DOHH2 (cell line): ENCODE data around the gene GBGT1.

Source experiments
- H3F3A ChIP-seq: fragments of 200-600 bp; sonication (generic), shearing (Covaris generic); 2 replicates; pipeline ENCODE4 v1.6.0; 2016; ENCODE audit warnings: antibody characterized with exemption, mild to moderate bottlenecking; ENCODE audit not compliant: control insufficient read depth, insufficient read depth
- H3K27ac ChIP-seq: fragments of 200-600 bp; sonication (generic); 2 replicates; pipeline ENCODE4 v1.5.1; 2014; ENCODE audit warnings: low read depth, mild to moderate bottlenecking, low read length, moderate library complexity
- H3K27me3 ChIP-seq: fragments of 200-600 bp; sonication (generic); 2 replicates; pipeline ENCODE4 v1.6.1; 2014; ENCODE audit warnings: mild to moderate bottlenecking, low read length, mixed read lengths; ENCODE audit not compliant: control insufficient read depth
- H3K36me3 ChIP-seq: fragments of 200-600 bp; sonication (generic); 2 replicates; pipeline ENCODE4 v1.6.1; 2014; ENCODE audit warnings: mild to moderate bottlenecking, low read length, moderate library complexity, mixed read lengths; ENCODE audit not compliant: control insufficient read depth
- H3K4me1 ChIP-seq: fragments of 200-600 bp; sonication (generic); 2 replicates; pipeline ENCODE4 v1.6.1; 2014; ENCODE audit warnings: mild to moderate bottlenecking, low read length, mixed read lengths; ENCODE audit not compliant: control insufficient read depth
- H3K4me2 ChIP-seq: fragments of 200-600 bp; sonication (generic); 2 replicates; pipeline ENCODE4 v1.6.0; 2014; ENCODE audit warnings: mild to moderate bottlenecking, low read length, moderate library complexity
- H3K4me3 ChIP-seq: fragments of 200-600 bp; sonication (generic); 2 replicates; pipeline ENCODE4 v1.5.1; 2014; ENCODE audit warnings: mild to moderate bottlenecking, low read length, mixed read lengths
- H3K79me2 ChIP-seq: fragments of 200-600 bp; sonication (generic); 2 replicates; pipeline ENCODE4 v1.6.1; 2014; ENCODE audit warnings: mild to moderate bottlenecking, low read length, mixed read lengths; ENCODE audit not compliant: control insufficient read depth
- H3K9me2 ChIP-seq: fragments of 200-600 bp; sonication (generic); replicated peaks from 2 replicates; pipeline ENCODE4 v1.6.1; 2014; ENCODE audit warnings: mild to moderate bottlenecking, low read length, mixed read lengths; ENCODE audit not compliant: control insufficient read depth
- H3K9me3 ChIP-seq: fragments of 200-600 bp; sonication (generic); 2 replicates; pipeline ENCODE4 v1.6.1; 2014; ENCODE audit warnings: antibody characterized with exemption, low read length, mixed read lengths; ENCODE audit not compliant: control insufficient read depth, insufficient read depth
- H4K20me1 ChIP-seq: fragments of 200-600 bp; sonication (generic); 2 replicates; pipeline ENCODE4 v1.6.0; 2014; ENCODE audit warnings: low read depth, mild to moderate bottlenecking, antibody characterized with exemption, low read length, moderate library complexity; ENCODE audit not compliant: control insufficient read depth, insufficient read depth
- EZH2phosphoT487 ChIP-seq: fragments of 200-600 bp; sonication (generic); IDR thresholded peaks from 2 replicates; pipeline ENCODE4 v1.6.1; 2017; ENCODE audit warnings: borderline replicate concordance, mild to moderate bottlenecking, antibody characterized with exemption, low read length, moderate library complexity, mixed read lengths
- TF ChIP-seq, protein P1 (sequence below): fragments of 200-600 bp; sonication (generic); IDR thresholded peaks from one replicate; pipeline ENCODE4 v1.5.1; 2014; ENCODE audit warnings: antibody characterized with exemption, mild to moderate bottlenecking, low read depth, low read length; ENCODE audit not compliant: poor library complexity, severe bottlenecking

Gene GBGT1

DNA sequence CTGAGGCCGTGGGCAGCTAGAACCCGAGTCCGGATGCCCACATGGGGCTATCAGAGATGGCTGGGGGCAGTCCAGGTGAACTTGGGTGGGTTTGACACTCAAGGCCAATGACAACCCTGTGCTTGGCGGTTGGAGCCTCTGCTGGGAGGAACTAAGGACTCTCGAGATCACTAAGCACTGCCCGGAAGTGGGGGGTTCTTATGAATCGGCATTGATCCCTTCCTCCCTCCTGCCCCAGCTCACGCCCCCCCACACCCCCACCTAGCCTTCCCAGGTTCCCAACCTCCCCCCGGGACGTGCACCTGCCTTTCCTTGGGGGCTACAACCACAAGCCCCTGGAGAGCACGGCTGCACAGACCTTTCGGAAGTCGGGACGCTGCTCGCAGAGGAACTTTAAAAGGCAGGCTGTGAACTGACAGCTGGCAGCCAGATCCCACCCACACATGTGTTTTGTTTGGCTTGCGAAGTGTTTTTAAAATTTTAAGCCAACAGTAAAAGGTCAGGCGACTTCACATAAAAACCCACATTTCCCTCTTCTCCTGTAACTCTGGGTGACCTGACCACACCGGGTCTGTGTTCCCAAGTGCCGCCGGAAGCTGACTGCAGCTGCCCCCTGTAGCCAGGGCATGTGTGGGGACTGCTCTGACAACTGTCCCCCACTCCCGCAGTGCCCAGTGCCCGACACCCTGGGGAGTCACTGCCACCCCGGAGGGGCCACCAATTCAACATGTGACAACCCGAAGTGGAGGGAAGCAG, 37.6 kb downstream of the GBGT1 start:
- peaks cover 25% of the 10 kb centered on the region for H3K4me1 ChIP-seq

DNA sequence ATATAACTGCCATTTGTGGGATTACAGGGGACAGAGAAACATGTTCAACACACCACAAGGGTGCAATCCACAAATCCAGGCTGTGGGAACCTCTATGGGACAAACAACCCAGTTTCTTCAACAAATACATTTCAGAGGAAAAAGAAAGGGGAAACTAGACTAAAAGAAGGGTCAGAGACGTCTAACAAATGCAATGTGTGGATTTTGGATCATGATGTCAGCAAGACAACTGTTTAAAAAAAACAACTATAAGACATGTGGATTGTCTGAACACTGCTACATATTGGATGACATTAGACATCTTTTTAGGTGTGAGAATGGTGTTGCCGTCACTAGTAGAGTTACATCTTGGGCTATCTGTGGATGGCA, 38.8 kb downstream of the GBGT1 start:
- Histone ChIP-seq H3F3A (peaks cover 7% of the 10 kb centered on the region; the same call in 1 of the 2 replicates), H3K9me3 (no peaks in the 10 kb centered on the region), H3K27me3 (no peaks in the 10 kb centered on the region), H3K4me2 (no peak overlapping the region), H3K36me3 (peaks cover 3% of the 10 kb centered on the region; the same call in 1 of the 2 replicates), H4K20me1 (peaks cover 22% of the 10 kb centered on the region), H3K4me3 (no peak overlapping the region), H3K4me1 (peaks cover 27% of the 10 kb centered on the region), H3K27ac (no peak overlapping the region), H3K9me2 (no peaks in the 10 kb centered on the region), H3K79me2 (peaks cover 36% of the 10 kb centered on the region)
- no peak for TF ChIP-seq EZH2phosphoT487
- TF ChIP-seq, protein P1, sequence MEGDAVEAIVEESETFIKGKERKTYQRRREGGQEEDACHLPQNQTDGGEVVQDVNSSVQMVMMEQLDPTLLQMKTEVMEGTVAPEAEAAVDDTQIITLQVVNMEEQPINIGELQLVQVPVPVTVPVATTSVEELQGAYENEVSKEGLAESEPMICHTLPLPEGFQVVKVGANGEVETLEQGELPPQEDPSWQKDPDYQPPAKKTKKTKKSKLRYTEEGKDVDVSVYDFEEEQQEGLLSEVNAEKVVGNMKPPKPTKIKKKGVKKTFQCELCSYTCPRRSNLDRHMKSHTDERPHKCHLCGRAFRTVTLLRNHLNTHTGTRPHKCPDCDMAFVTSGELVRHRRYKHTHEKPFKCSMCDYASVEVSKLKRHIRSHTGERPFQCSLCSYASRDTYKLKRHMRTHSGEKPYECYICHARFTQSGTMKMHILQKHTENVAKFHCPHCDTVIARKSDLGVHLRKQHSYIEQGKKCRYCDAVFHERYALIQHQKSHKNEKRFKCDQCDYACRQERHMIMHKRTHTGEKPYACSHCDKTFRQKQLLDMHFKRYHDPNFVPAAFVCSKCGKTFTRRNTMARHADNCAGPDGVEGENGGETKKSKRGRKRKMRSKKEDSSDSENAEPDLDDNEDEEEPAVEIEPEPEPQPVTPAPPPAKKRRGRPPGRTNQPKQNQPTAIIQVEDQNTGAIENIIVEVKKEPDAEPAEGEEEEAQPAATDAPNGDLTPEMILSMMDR = no peak

More for the DNA sequence above, 37.6 kb downstream of the GBGT1 start:
- Histone ChIP-seq H3K79me2 (peaks cover 38% of the 10 kb centered on the region), H4K20me1 (peaks cover 15% of the 10 kb centered on the region), H3K27ac (no peak overlapping the region), H3K27me3 (no peaks in the 10 kb centered on the region), H3K36me3 (peaks cover 3% of the 10 kb centered on the region; the same call in 1 of the 2 replicates), H3K4me3 (no peak overlapping the region), H3K9me2 (no peaks in the 10 kb centered on the region), H3F3A (peaks cover 7% of the 10 kb centered on the region; the same call in 1 of the 2 replicates), H3K4me2 (no peak overlapping the region), H3K9me3 (no peaks in the 10 kb centered on the region)
- no peak for TF ChIP-seq EZH2phosphoT487
- TF ChIP-seq, protein P1 = no peak

DNA sequence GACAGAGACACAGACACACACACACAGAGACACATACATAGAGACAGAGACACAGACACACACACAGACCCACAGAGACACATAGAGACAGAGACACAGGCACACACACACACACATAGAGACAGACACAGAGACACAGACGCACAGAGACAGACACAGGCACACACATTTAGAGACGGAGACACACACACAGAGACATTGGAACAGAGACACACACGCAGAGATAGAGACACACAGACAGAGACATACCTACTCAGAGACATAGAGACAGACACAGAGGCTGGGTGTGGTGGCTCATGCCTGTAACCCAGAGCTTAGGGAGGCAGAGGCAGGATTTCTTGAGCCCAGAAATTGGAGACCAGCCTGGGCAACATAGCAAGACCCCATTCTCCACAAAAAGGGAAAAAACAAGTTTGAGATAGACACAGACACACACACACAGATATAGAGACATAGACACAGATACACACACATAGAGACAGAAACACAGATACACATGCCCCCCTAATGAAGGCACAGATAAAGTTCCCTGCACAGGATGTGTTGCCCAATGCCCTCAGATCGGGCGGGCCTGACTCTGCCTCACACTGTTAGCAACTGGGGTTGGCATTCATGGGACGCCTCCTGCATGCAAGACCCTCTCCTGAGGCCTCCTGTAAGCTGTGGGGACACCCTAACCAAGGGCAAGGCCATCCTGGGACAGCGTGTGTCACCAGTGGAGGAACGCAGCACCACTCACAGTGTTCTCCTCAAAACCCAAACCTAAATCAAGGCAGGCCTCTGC, 39.4 kb downstream of the GBGT1 start:
- Histone ChIP-seq H4K20me1 (peaks cover 28% of the 10 kb centered on the region), H3K27ac (no peak overlapping the region), H3F3A (peaks cover 7% of the 10 kb centered on the region; the same call in 1 of the 2 replicates), H3K36me3 (peaks cover 3% of the 10 kb centered on the region; the same call in 1 of the 2 replicates), H3K4me1 (peaks cover 27% of the 10 kb centered on the region), H3K9me3 (no peaks in the 10 kb centered on the region), H3K4me2 (no peak overlapping the region), H3K9me2 (no peaks in the 10 kb centered on the region), H3K79me2 (peaks cover 37% of the 10 kb centered on the region), H3K4me3 (no peak overlapping the region), H3K27me3 (no peaks in the 10 kb centered on the region)
- TF ChIP-seq, protein P1 = no peak
- TF ChIP-seq EZH2phosphoT487 = no peak
